Heart right ventricle (tissue), 16 donors: ENCODE measurements around the gene LIMS1. TPM values are rescaled to one million over a fixed set of nuclear protein-coding genes. Genes with fewer than 3 reads are reported as not detected.

Source experiments
- ATAC-seq, 8 donors: fragments of 200-7000 bp; cut with Tn5 transposase; one replicate each; pipeline ENCODE4 v1.9.1; 2020; ENCODE audit warnings: mild to moderate bottlenecking in 8 of 8, moderate library complexity in 8 of 8, moderate number of reproducible peaks in 1 of 8
- DNase-seq, 2 donors: peaks; one replicate each; pipeline ENCODE4 v3.0.0-alpha.2; 2020
- H3K27ac ChIP-seq, 10 donors: fragments of 200-600 bp; sonication (generic) in 2 of 10; one replicate each; pipeline versions ENCODE4 v1.5.0 to v1.8.0; 2020 to 2022; ENCODE audit warnings: mild to moderate bottlenecking in 3 of 10
- H3K27me3 ChIP-seq, 7 donors: fragments of 200-600 bp; one replicate each; pipeline ENCODE4 v1.8.0; 2021 to 2022; ENCODE audit warnings: mild to moderate bottlenecking in 2 of 7
- H3K36me3 ChIP-seq, 9 donors: fragments of 200-600 bp; sonication (generic) in 1 of 9; one replicate each; pipeline versions ENCODE4 v1.5.0 to v1.8.0; 2020 to 2022; ENCODE audit warnings: mild to moderate bottlenecking in 2 of 9
- H3K4me1 ChIP-seq, 9 donors: fragments of 200-600 bp; sonication (generic) in 1 of 9; one replicate each; pipeline versions ENCODE4 v1.5.0 to v1.8.0; 2020 to 2022; ENCODE audit warnings: mild to moderate bottlenecking in 4 of 9
- H3K4me3 ChIP-seq, 10 donors: fragments of 200-600 bp; sonication (generic) in 2 of 10; one replicate each; pipeline versions ENCODE4 v1.5.0 to v1.8.0; 2020 to 2022; ENCODE audit warnings: mild to moderate bottlenecking in 7 of 10, moderate library complexity in 2 of 10
- H3K9me3 ChIP-seq, 11 donors: fragments of 200-600 bp in 10 of 11; sonication (generic) in 2 of 11; one replicate each; pipeline versions ENCODE4 v1.5.0 to v1.8.0; 2013 to 2022; ENCODE audit warnings: mild to moderate bottlenecking in 2 of 11, control low read depth in 1 of 11, moderate library complexity in 1 of 11
- WGBS, 2 donors: extraction: QIAGEN DNeasy Blood & Tissue Kit; methylation state at CpG; one replicate each; pipeline ENCODE4 v1.1.7; 2013; ENCODE audit warnings: inconsistent platforms in 1 of 2; 5-methylcytosine and 5-hydroxymethylcytosine counted together
- intact Hi-C, 10 donors: fragments of 100-400 bp; cut with DNase I; formaldehyde crosslinking; loops; one replicate each; pipeline versions ENCODE4 v1.11.1 to v1.14.2; 2022
- polyA plus RNA-seq, 2 donors: library from polyadenylated mRNA; stranded (reverse); fragments of 200-250 nt; gene quantifications; one replicate each; pipeline ENCODE4 v1.2.3, GENCODE V29; 2013
- total RNA-seq, 10 donors: library from RNA; stranded (reverse); fragmentation: NEBNext Ultra II Directional in 3 of 10; extraction: Animal tissue kit (Norgen Biotek cat#: 25700) in 3 of 10; gene quantifications; one replicate each; pipeline versions ENCODE4 v1.2.1 to v1.2.4, GENCODE V29; 2021 to 2023
- TF ChIP-seq, protein P1 (sequence below), 9 donors: fragments of 200-600 bp; sonication (generic) in 2 of 9; IDR thresholded peaks; one replicate each; pipeline versions ENCODE4 v1.5.0 to v1.8.0; 2021 to 2022; ENCODE audit warnings: antibody characterized with exemption in 9 of 9, mild to moderate bottlenecking in 5 of 9, moderate library complexity in 1 of 9
- donor health status: Arrhythmogenic right ventricular cardiomyopathy.
- donor health status: ischemic (EF 13 %, LVEDD 7.1; RV severe dilation, severe dysfunction).
- donor health status: healthy with polysubstance abuse.
- donor health status: DM: no; HTN: yes; CAD: no.
- donor health status: DM: no; HTN: no; CAD: no.
- donor health status: ischemic (EF 25% LVEDD 6.9; RV normal size, moderate dysfunction).
- donor health status: ischemic (EF 25% LVEDD 5.7; RV mildly dilated, moderate dysfunction).
- donor health status: healthy.
- donor health status: DM: yes; HTN: yes; CAD: no.
- donor health status: Ischemic cardiomyopathy.
- donor health status: ischemic (EF 35%, LVEDD 5.7; RV mildly dilated, moderate dysfunction).
- donor health status: nonischemic (EF 11% LVEDD 7.7; RV severe dilation, severe dysfunction).
- donor health status: DM: yes; HTN: yes; CAD: no.
- donor health status: PGD.
- donor health status: ischemic (EF 29% LVEDD 5.4; RV normal size, mild dysfunction).
- donor health status: nonischemic (EF 23%, LVEDD 6.1; RV moderate dilation, normal function).

LIMS1 gene
- total and polyA plus RNA-seq, 12 donors: 18.8 to 122 (median 76.2) TPM

DNA sequence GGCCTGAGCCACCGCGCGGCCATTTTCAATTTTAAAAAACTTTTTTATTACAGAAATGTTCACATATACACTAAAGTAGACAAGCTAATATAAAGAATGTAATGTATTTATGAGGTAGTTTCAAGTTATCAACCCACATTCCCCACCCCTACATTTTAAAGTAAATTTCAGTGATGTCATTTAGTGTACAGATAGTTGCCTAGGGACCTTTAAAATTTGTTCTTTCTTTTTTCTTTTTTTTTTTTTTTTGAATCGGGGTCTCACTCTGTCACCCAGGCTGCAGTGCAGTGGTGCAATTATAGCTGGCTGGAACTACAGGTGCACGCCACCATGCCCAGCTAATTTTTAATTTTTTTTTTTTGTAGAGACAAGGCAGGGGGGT is 2.6 kb upstream of the LIMS1 start:
- H3K4me3 ChIP-seq: no peak overlapping the region
- DNase-seq: no peak
- WGBS, 2 donors: 92 to 95% methylated on average over 5 of the region's 5 CpGs
- no peak overlapping the region for H3K27ac ChIP-seq
- intact Hi-C loops: loop anchor here in 4 of 10 donors (5.0 to 10.0 kb wide), 3 partner anchors 51 to 103 kb away; no protein-coding TSS in a partner anchor
- ATAC-seq: no peak
- TF ChIP-seq, protein P1, sequence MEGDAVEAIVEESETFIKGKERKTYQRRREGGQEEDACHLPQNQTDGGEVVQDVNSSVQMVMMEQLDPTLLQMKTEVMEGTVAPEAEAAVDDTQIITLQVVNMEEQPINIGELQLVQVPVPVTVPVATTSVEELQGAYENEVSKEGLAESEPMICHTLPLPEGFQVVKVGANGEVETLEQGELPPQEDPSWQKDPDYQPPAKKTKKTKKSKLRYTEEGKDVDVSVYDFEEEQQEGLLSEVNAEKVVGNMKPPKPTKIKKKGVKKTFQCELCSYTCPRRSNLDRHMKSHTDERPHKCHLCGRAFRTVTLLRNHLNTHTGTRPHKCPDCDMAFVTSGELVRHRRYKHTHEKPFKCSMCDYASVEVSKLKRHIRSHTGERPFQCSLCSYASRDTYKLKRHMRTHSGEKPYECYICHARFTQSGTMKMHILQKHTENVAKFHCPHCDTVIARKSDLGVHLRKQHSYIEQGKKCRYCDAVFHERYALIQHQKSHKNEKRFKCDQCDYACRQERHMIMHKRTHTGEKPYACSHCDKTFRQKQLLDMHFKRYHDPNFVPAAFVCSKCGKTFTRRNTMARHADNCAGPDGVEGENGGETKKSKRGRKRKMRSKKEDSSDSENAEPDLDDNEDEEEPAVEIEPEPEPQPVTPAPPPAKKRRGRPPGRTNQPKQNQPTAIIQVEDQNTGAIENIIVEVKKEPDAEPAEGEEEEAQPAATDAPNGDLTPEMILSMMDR (IDR thresholded peaks at IDR 0.05): no peak
- no peaks in the 10 kb centered on the region for H3K9me3 ChIP-seq
- peaks cover 4 to 22% (median 14%) of the 10 kb centered on the region in 9 donors for H3K4me1 ChIP-seq
- no peaks in the 10 kb centered on the region for H3K27me3 ChIP-seq
- no peaks in the 10 kb centered on the region for H3K36me3 ChIP-seq

DNA sequence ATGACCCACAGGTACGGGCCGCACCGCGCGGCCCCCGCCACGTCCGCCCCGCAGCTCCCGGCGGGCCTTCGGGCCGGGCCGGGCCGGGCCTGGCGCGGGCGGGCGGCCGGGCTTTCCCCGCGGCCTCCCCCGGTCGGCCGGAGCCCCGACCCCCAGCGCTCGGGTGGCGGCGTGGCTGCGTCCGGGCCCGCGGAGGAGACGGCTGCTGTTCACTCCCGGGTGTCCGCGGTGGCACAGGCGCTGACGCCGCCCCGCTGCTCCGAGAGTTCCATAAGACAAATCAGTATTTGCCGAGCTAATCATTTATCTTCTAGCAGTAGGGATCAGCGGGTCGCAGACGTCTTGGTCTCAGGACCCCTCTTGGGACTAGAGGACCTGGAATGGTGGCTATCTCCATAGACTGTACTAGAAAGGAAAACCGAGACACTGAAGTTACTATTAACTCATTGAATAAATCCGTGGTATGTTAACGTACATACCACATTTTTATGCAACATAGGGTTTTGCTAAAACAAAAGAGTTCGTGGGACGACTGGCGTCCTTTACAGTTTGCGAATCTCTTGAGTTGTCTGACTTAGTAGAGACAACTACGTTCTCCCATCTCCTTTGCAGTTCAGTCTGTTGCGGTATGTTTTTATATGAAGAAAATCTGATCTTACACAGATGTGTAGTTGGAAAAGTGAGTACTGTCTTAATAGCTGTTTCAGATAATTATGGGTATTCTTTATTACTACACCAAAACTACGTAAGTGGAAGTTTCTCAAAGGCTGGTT is 500 bp downstream of the LIMS1 start:
- Histone ChIP-seq H3K9me3 (no peaks in the 10 kb centered on the region), H3K36me3 (no peaks in the 10 kb centered on the region), H3K27ac (peak overlapping the region; percentile 73 to 96 (median 89)), H3K4me3 (peak overlapping the region; percentile 62 to 87 (median 76)), H3K27me3 (no peaks in the 10 kb centered on the region), H3K4me1 (peaks cover 4 to 31% (median 26%) of the 10 kb centered on the region in 9 donors)
- DNase-seq: peak in 1 of 2 donors; percentile 19
- TF ChIP-seq, protein P1 (IDR thresholded peaks at IDR 0.05): no peak
- intact Hi-C loops: loop anchor here in 8 of 10 donors (2.0 to 10.0 kb wide), 7 partner anchors 42 to 100 kb away; no protein-coding TSS in a partner anchor
- peak in 3 of 8 donors; percentile 7 to 13 (median 10) for ATAC-seq
- 0% methylated on average over 45 to 56 of the region's 57 CpGs for WGBS, 2 donors

DNA sequence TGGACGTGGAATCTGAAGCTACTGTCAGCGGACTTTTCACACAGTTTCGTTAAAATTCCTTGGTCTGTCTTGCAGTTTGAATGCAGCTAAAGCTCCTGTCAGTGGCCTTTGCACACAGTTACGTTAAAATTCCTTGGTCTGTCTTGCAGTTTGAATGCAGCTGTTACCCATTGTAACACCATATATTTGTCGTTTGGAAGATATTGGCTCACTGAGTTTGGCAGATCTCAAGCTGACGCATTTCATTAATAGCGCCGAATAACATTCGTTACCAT is 1.0 kb downstream of the LIMS1 start:
- DNase-seq (no peak), ATAC-seq (no peak)
- H3K4me1 ChIP-seq: peaks cover 4 to 33% (median 26%) of the 10 kb centered on the region in 9 donors
- intact Hi-C loops: loop anchor here in 7 of 10 donors (2.0 to 10.0 kb wide), 7 partner anchors 42 to 100 kb away; no protein-coding TSS in a partner anchor
- H3K4me3 ChIP-seq: peak overlapping the region; percentile 62 to 87 (median 76)
- 12% methylated on average over 9 of the region's 9 CpGs for WGBS, 2 donors
- H3K36me3 ChIP-seq: no peaks in the 10 kb centered on the region
- TF ChIP-seq, protein P1 (IDR thresholded peaks at IDR 0.05): no peak
- no peaks in the 10 kb centered on the region for H3K27me3 ChIP-seq
- no peaks in the 10 kb centered on the region for H3K9me3 ChIP-seq
- H3K27ac ChIP-seq: peak overlapping the region in 9 of 10 donors; percentile 78 to 96 (median 89)

DNA sequence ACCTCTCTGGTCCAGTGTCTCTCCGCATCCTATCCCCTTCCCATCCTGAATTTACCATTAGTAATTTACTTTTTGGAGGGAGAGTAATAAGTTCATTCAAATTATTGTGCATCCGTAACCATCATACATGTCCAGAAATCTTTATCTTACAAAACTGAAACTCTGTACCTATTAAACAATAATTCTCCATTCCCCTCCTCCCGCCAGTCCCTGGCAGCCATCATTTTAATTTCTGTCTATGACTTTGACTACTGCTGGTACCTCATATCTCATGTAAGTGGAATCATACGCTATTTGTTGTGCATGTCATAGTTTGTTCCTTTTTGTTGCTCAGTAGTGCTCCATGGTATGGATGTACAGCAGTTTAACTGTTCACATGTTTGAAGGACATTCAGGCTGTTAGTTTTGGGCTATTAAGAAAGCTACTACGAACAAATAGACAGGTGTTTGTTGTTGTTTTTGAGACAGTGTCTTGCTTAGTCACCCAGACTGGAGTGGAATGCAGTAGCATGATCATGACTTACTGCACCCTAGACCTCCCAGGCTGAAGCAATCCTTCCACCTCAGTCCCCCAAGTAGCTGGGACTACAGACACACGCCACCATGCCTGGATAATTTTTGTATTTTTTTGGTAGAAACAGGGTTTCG is 2.0 kb downstream of the LIMS1 start:
- H3K4me3 ChIP-seq: peak overlapping the region in 7 of 10 donors; percentile 73 to 87 (median 79)
- intact Hi-C loops: loop anchor here in 6 of 10 donors (2.0 to 10.0 kb wide), 6 partner anchors 19 to 99 kb away; no protein-coding TSS in a partner anchor
- no peak overlapping the region for H3K27ac ChIP-seq
- TF ChIP-seq, protein P1 (IDR thresholded peaks at IDR 0.05): no peak
- H3K9me3 ChIP-seq: no peaks in the 10 kb centered on the region
- 87 to 90% methylated on average over 7 of the region's 7 CpGs for WGBS, 2 donors
- no peaks in the 10 kb centered on the region for H3K36me3 ChIP-seq
- no peaks in the 10 kb centered on the region for H3K27me3 ChIP-seq
- ATAC-seq: no peak
- DNase-seq: no peak
- peaks cover 4 to 42% (median 31%) of the 10 kb centered on the region in 9 donors for H3K4me1 ChIP-seq
